ENCODE results near the gene GPC1.

Gene GPC1

DNA sequence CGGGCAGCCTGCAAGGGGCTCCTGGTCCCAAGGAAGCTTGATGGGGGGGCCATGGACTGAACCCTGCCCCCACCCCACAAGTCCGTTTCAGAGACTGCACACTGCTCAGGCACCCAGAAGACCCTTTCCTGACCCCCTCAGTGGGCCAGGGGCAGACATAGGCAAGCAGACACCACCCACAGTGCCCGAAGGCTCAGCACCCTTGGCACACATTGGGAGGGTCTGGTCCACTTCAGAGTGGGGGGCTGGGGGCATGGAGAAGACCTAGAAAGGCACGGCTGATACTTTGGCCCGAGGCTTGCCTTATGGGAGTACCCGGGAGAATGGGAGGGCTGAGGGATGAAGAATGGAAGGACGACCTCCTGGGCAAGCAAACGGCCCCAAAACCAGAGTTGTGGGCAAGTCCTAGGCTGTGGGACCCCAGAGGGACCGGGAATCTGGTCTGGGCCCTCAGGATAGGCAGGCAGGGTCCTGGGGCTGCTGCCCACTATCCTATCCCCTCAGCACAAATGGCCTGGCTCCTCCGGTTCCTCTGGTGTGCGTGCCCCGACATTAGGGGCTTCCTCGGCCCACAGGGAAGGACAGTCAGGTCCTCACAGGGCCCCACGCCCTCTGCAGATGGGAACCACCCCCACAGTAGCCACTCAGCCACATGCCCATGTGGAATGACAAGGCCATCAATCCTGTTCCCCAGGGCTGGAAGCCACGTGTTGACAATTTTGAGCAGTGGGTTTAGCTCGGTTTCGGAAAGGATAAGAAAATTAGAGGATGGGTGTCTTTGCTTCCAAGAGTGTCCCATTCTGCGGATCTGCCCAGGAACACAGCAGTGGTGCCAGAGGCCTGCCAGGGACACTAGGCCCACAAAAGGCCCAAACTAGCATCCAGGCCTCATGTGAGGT lies 15.0 kb upstream of the GPC1 start:
- H3K27ac ChIP-seq, result no peak overlapping the region
- TF ChIP-seq, protein P1, sequence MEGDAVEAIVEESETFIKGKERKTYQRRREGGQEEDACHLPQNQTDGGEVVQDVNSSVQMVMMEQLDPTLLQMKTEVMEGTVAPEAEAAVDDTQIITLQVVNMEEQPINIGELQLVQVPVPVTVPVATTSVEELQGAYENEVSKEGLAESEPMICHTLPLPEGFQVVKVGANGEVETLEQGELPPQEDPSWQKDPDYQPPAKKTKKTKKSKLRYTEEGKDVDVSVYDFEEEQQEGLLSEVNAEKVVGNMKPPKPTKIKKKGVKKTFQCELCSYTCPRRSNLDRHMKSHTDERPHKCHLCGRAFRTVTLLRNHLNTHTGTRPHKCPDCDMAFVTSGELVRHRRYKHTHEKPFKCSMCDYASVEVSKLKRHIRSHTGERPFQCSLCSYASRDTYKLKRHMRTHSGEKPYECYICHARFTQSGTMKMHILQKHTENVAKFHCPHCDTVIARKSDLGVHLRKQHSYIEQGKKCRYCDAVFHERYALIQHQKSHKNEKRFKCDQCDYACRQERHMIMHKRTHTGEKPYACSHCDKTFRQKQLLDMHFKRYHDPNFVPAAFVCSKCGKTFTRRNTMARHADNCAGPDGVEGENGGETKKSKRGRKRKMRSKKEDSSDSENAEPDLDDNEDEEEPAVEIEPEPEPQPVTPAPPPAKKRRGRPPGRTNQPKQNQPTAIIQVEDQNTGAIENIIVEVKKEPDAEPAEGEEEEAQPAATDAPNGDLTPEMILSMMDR (conservative IDR thresholded peaks at IDR 0.05), result no peak
- TF ChIP-seq ZFX (IDR thresholded peaks at IDR 0.05), result no peak

DNA sequence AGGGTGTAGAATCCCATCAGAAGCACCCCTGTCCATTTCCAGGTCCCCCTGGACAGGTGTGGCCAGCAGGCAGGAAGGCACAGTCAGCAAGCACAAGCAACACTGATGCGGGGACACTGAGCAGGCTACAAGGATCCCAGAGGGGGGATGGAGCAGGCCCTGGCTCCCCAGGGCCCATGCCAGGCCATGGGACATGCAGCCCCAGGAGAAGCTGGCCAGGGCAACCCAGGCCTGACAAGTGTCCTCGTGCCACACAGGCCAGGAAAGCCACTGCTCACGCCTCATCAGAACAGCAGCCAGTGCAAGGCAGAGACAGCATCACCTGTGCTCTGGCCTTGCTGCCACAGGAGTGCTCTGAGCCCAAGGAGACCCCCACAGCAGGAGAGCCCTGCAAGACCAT lies 14.1 kb upstream of the GPC1 start:
- TF ChIP-seq, protein P1 (conservative IDR thresholded peaks at IDR 0.05), result no peak
- TF ChIP-seq ZFX (IDR thresholded peaks at IDR 0.05), result no peak

DNA sequence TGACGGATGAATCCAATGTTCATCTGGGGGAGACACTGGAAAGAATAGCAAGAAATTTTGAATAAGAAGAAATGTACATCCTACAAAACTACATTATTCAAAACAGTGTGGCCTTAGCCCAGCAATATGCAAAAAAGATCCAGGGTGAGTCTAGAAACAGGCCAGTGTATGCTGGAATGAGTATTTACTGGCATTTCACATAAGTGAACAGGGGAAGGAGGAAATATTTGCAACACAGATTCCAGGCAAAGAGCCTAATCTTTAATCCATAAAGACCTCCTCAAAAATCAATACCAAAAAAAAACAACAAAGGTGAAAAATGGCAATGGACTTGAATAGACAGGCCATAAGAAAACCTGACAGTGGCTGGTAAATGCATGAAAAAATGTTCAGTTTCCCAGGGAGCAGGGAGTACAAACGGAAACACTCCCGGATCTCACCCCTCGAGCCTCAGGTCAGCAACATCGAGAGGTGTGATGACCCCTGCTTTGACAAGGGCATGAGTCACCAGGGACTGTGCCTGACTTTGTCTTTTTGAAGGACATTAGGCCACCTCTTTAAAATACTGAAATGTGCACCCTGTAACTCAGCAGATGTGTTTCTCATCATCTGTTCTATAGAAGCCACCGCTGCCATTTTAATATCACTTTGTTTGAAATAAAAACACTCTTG lies 12.7 kb upstream of the GPC1 start:
- TF ChIP-seq, protein P1 (conservative IDR thresholded peaks at IDR 0.05), result no peak
- no peak for TF ChIP-seq ZFX (IDR thresholded peaks at IDR 0.05)
- no peak overlapping the region for H3K27ac ChIP-seq

More for the DNA sequence above, 14.1 kb upstream of the GPC1 start:
- H3K27ac ChIP-seq, result no peak overlapping the region

DNA sequence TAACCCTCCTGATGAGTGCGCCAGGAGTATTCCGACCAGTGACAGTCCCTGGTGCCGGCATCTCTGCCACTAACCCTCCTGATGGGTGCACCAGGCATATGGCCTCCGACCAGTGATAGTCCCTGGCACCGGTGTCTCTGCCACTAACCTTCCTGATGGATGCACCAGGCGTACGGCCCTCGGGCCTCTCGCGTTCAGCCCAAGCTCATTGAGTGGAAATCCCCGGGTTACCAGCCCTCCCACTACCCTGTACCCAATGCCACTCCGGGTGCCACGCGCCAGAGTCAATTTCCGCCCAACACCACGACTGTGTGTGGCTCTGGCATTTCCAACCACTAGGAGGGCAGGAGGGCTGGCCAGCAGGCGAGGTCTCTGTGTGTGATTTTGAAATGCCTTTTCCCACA lies 11.7 kb upstream of the GPC1 start:
- TF ChIP-seq ZFX (IDR thresholded peaks at IDR 0.05), result no peak
- TF ChIP-seq, protein P1 (conservative IDR thresholded peaks at IDR 0.05), result no peak
- no peak overlapping the region for H3K27ac ChIP-seq

DNA sequence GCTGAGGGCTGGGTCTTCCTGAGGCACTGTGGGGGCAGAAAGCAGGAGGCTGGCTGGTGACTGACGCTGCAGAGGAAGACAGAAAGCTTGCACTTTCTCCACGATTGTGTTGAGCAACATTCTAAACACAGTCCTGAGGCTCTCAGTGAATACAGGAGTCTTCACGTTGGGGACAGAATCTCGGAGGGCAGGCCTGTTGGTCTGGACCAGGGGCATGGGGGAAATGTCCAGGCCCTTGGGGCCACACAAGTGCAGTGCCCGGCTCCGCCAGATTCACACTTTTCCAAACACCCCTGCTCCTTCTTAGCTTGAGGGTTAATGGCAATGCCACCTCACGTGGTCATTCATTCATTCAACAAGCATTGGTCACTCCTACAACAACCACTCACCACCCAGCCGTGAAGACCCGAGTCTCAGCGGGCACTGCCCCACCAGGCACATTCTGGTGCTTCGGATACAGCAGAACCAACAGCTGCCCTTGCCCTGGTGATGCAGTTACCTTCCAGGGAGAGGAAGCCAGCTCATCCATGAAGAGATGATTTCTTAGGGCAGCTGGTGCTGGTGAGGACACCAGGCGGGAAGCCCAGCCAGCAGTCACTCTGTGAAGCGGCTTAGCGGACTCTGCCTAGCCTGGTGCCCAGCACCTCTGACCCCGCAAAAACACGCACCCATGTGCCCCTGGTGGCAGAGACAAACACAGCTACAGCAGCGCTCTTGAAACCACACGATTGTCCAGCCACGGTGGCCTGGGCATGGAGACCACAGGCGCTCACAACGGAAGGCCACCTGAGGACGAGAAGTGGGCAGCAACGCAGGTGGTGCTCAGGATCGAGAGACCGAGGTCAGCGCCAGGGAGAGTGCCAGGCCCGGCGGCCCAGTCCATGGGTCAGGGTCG lies 10.9 kb upstream of the GPC1 start:
- H3K27ac ChIP-seq, result no peak overlapping the region
- TF ChIP-seq, protein P1 (conservative IDR thresholded peaks at IDR 0.05), result no peak; the same call in 1 of the 2 replicates
- no peak for TF ChIP-seq ZFX (IDR thresholded peaks at IDR 0.05)

DNA sequence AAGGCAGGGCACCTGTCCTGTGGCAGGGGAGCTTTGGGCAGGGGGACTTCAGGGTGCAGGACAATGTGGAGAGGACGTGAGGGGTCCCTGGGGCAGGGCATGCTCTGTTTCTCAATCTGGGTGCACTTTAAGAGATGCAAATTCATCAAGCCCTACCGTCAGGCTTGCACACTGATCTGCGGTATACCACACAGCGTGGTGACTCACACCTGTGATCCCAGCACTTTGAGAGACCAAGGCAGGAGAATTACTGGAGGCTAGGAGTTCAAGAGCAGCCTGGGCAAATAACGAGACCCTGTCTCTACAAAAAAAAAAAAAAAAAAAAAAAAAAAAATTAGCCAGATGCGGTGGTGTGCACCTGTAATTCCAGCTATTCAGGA lies 10.2 kb upstream of the GPC1 start:
- TF ChIP-seq, protein P1 (conservative IDR thresholded peaks at IDR 0.05), result no peak
- TF ChIP-seq ZFX (IDR thresholded peaks at IDR 0.05), result no peak
- no peak overlapping the region for H3K27ac ChIP-seq

Measured in C4-2B (cell line).